ENCODE data around the gene FILIP1.

FILIP1 gene

DNA sequence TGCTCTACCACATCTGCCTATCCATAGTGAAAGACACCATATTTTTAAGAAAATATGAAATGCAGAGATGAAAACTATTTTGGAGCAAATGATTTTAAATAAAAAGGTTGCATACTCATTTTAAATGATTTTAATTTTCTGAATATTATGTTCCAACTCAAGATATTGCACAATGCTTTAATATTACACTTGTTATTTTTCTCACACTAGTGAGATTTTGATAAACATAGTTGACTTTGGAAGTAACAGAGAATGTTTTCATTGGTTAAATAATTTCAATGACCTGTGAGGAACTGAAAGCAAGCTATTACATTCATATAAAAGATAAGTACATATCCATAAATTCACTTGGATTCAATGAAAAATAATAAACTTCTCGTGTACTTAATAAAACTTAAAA, 201.9 kb downstream of the FILIP1 start:
- DNase-seq (ENCODE audit: low read depth, low spot score) = no peak

DNA sequence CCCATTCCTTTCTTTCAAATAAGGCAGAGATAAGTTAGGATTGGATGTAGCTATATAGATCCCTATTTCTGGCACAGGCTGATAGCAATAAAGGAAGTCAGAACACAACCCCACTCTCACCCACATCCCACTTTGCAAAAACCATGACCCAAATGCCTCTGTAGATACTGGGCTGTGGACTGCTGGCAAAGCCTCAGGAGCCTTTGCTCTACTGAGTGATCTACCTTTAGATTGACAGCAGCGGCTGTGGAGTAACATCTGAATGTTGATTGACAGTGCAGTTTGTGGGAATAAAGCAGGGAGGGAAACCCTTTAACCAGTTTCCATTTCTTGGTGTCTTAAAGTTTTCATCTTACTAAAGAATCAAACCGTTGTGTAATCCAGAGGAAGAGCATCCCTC, 202.3 kb downstream of the FILIP1 start:
- Histone ChIP-seq H3K27me3 (ENCODE audit: insufficient read depth, insufficient read length) (no peaks in the 10 kb centered on the region), H3K9ac (ENCODE audit: insufficient read length, low read depth) (no peak overlapping the region), H3K36me3 (ENCODE audit: insufficient read depth, insufficient read length, low read length) (no peaks in the 10 kb centered on the region), H3K9me3 (ENCODE audit: insufficient read depth, low read length) (no peaks in the 10 kb centered on the region), H3K4me3 (ENCODE audit: insufficient read length, low read depth) (no peak overlapping the region), H3K4me1 (ENCODE audit: insufficient read depth, insufficient read length) (no peaks in the 10 kb centered on the region)
- TF ChIP-seq YY1 (IDR thresholded peaks at IDR 0.05; ENCODE audit: insufficient read depth, insufficient read length) = no peak
- no peak for TF ChIP-seq ZNF274 (IDR thresholded peaks at IDR 0.05; ENCODE audit: low read depth, low read length)
- TF ChIP-seq SUZ12 (IDR thresholded peaks at IDR 0.05; ENCODE audit: extremely low read depth, insufficient read depth, insufficient read length) = no peak
- no peak for DNase-seq (ENCODE audit: low read depth, low spot score)

More for the DNA sequence above, 201.9 kb downstream of the FILIP1 start:
- no peaks in the 10 kb centered on the region for H3K36me3 ChIP-seq (ENCODE audit: insufficient read depth, insufficient read length, low read length)
- no peaks in the 10 kb centered on the region for H3K9me3 ChIP-seq (ENCODE audit: insufficient read depth, low read length)
- TF ChIP-seq ZNF274 (IDR thresholded peaks at IDR 0.05; ENCODE audit: low read depth, low read length) (no peak), YY1 (IDR thresholded peaks at IDR 0.05; ENCODE audit: insufficient read depth, insufficient read length) (no peak), SUZ12 (IDR thresholded peaks at IDR 0.05; ENCODE audit: extremely low read depth, insufficient read depth, insufficient read length) (no peak)
- no peak overlapping the region for H3K9ac ChIP-seq (ENCODE audit: insufficient read length, low read depth)
- H3K4me3 ChIP-seq (ENCODE audit: insufficient read length, low read depth) = no peak overlapping the region
- H3K4me1 ChIP-seq (ENCODE audit: insufficient read depth, insufficient read length) = no peaks in the 10 kb centered on the region
- no peaks in the 10 kb centered on the region for H3K27me3 ChIP-seq (ENCODE audit: insufficient read depth, insufficient read length)

DNA sequence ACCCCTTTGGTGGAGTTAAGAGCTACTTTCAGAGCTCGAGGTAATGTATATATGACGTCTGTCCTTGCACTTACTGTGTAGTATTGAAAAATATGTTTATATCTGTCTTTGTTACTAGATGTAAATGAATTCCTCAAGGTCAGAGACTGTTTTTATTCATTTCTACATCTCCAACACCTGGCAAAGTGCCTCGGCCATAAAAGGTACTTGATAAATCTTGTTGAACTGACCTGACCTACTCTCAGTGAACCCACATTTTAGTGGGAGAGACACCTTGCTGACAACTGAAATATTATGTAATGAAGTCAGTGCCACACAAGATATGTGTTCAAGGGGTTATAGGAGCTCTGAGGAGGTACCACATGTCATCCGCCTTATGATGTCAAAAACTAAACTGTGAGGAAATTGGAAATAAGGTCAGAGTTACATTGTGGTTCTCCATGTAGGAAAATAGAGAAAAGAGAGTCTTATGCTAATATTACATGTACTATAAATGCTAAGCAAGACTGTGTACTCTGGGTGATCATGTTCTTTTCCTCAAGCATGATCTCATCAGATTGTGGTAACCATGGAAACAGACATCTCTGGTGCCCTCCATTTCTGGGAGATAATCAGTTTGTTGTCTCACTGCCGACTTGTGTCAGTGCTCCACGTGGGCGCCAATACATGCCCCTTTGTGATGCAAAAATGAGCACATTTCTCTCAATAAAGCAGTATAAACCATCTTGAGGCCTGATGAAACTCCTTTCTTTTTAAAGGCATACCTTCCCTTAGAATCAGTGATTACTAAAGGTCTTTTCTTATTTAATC, 203.3 kb downstream of the FILIP1 start:
- Histone ChIP-seq H3K4me3 (ENCODE audit: insufficient read length, low read depth) (no peak overlapping the region), H3K9me3 (ENCODE audit: insufficient read depth, low read length) (no peaks in the 10 kb centered on the region), H3K27me3 (ENCODE audit: insufficient read depth, insufficient read length) (no peaks in the 10 kb centered on the region), H3K36me3 (ENCODE audit: insufficient read depth, insufficient read length, low read length) (no peaks in the 10 kb centered on the region), H3K9ac (ENCODE audit: insufficient read length, low read depth) (no peak overlapping the region), H3K4me1 (ENCODE audit: insufficient read depth, insufficient read length) (no peaks in the 10 kb centered on the region)
- TF ChIP-seq YY1 (IDR thresholded peaks at IDR 0.05; ENCODE audit: insufficient read depth, insufficient read length) = no peak
- TF ChIP-seq SUZ12 (IDR thresholded peaks at IDR 0.05; ENCODE audit: extremely low read depth, insufficient read depth, insufficient read length) = no peak
- no peak for TF ChIP-seq ZNF274 (IDR thresholded peaks at IDR 0.05; ENCODE audit: low read depth, low read length)
- DNase-seq (ENCODE audit: low read depth, low spot score) = no peak

DNA sequence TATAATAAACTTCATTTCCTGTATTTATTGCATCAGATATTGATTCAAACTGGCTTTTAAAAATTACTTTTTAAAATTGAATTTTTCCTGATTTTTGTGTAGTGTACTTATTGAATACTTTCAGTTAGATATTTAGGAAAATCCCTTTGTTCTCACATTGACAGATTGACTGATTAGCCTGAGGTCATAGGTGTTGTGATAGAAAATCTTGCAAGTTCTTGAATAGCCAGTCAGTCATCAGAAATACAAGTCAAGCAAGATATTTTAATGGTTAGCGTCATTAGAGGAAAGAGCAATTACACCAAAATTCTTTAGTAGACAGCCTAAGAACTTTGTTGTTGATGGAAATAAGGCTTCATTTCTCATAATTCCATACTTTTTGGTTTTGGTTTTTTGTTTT, 205.6 kb downstream of the FILIP1 start:
- H3K4me3 ChIP-seq (ENCODE audit: insufficient read length, low read depth) = no peak overlapping the region
- no peak for TF ChIP-seq SUZ12 (IDR thresholded peaks at IDR 0.05; ENCODE audit: extremely low read depth, insufficient read depth, insufficient read length)
- no peak for TF ChIP-seq ZNF274 (IDR thresholded peaks at IDR 0.05; ENCODE audit: low read depth, low read length)
- no peak for TF ChIP-seq YY1 (IDR thresholded peaks at IDR 0.05; ENCODE audit: insufficient read depth, insufficient read length)
- H3K9ac ChIP-seq (ENCODE audit: insufficient read length, low read depth) = no peak overlapping the region
- H3K27me3 ChIP-seq (ENCODE audit: insufficient read depth, insufficient read length) = no peaks in the 10 kb centered on the region
- no peaks in the 10 kb centered on the region for H3K4me1 ChIP-seq (ENCODE audit: insufficient read depth, insufficient read length)
- no peak for DNase-seq (ENCODE audit: low read depth, low spot score)
- no peaks in the 10 kb centered on the region for H3K9me3 ChIP-seq (ENCODE audit: insufficient read depth, low read length)
- no peaks in the 10 kb centered on the region for H3K36me3 ChIP-seq (ENCODE audit: insufficient read depth, insufficient read length, low read length)

DNA sequence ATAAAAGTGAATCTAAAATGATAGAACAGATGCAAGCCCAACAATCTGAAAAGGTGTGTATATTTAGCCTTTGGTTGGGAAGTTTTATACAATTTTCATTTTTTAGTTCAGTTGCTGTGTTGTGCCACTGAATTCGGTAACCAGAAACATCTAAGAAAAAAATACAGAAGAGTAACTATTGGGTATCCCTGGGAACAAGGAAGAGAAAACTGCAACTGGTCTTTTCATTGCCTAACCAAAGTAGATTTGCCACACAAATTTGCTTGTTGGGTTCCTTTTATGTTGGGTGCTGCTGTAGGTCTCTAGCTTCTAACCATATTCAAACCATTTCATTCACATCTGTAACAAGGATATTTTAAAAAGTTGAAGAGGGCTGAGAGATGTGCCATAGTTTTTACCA, 206.2 kb downstream of the FILIP1 start:
- H3K36me3 ChIP-seq (ENCODE audit: insufficient read depth, insufficient read length, low read length) = no peaks in the 10 kb centered on the region
- no peak for DNase-seq (ENCODE audit: low read depth, low spot score)
- H3K4me1 ChIP-seq (ENCODE audit: insufficient read depth, insufficient read length) = no peaks in the 10 kb centered on the region
- no peak for TF ChIP-seq YY1 (IDR thresholded peaks at IDR 0.05; ENCODE audit: insufficient read depth, insufficient read length)
- TF ChIP-seq SUZ12 (IDR thresholded peaks at IDR 0.05; ENCODE audit: extremely low read depth, insufficient read depth, insufficient read length) = no peak
- no peak for TF ChIP-seq ZNF274 (IDR thresholded peaks at IDR 0.05; ENCODE audit: low read depth, low read length)
- H3K4me3 ChIP-seq (ENCODE audit: insufficient read length, low read depth) = no peak overlapping the region
- H3K9ac ChIP-seq (ENCODE audit: insufficient read length, low read depth) = no peak overlapping the region
- no peaks in the 10 kb centered on the region for H3K27me3 ChIP-seq (ENCODE audit: insufficient read depth, insufficient read length)
- no peaks in the 10 kb centered on the region for H3K9me3 ChIP-seq (ENCODE audit: insufficient read depth, low read length)

DNA sequence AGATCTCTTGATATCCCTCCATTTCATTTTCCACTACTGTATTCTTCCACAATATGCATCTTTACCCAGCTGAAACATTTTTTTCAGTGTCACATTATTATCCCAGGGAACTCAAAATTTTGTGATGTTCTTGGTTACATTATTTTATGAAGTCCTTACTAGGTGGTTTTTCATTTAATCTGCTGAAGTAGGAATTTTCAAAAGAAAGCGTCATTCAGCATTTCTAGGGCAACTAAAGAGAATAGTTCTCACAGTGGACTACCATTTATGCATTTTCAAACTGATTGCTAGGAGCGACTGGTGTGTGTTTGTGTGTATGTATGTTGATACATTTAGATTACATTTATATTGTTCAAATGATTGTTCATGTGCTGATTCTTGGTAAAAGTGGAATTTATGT, 206.6 kb downstream of the FILIP1 start:
- no peaks in the 10 kb centered on the region for H3K36me3 ChIP-seq (ENCODE audit: insufficient read depth, insufficient read length, low read length)
- H3K9me3 ChIP-seq (ENCODE audit: insufficient read depth, low read length) = no peaks in the 10 kb centered on the region
- H3K4me1 ChIP-seq (ENCODE audit: insufficient read depth, insufficient read length) = no peaks in the 10 kb centered on the region
- no peaks in the 10 kb centered on the region for H3K27me3 ChIP-seq (ENCODE audit: insufficient read depth, insufficient read length)
- H3K4me3 ChIP-seq (ENCODE audit: insufficient read length, low read depth) = no peak overlapping the region
- TF ChIP-seq YY1 (IDR thresholded peaks at IDR 0.05; ENCODE audit: insufficient read depth, insufficient read length) (no peak), ZNF274 (IDR thresholded peaks at IDR 0.05; ENCODE audit: low read depth, low read length) (no peak), SUZ12 (IDR thresholded peaks at IDR 0.05; ENCODE audit: extremely low read depth, insufficient read depth, insufficient read length) (no peak)
- no peak overlapping the region for H3K9ac ChIP-seq (ENCODE audit: insufficient read length, low read depth)
- DNase-seq (ENCODE audit: low read depth, low spot score) = no peak

DNA sequence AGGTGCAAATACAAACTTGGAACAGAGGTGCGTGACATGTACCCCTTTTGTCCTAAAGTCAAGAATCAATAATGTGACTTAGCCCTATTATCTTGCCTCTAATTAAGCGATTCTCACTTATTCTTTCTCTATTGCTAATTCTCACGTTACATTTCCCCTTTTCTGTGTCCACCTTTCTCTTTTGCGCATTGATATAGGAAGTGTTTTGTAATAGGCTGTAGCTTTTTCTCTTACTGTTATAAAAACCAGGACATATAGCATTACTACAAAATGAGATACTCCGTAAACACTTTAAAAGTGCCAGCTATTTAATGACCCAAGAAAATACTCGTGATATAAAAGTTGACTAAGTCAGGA, 208.3 kb downstream of the FILIP1 start:
- DNase-seq (ENCODE audit: low read depth, low spot score) = no peak
- TF ChIP-seq SUZ12 (IDR thresholded peaks at IDR 0.05; ENCODE audit: extremely low read depth, insufficient read depth, insufficient read length) (no peak), YY1 (IDR thresholded peaks at IDR 0.05; ENCODE audit: insufficient read depth, insufficient read length) (no peak), ZNF274 (IDR thresholded peaks at IDR 0.05; ENCODE audit: low read depth, low read length) (no peak)
- no peaks in the 10 kb centered on the region for H3K36me3 ChIP-seq (ENCODE audit: insufficient read depth, insufficient read length, low read length)

More for the DNA sequence above, 208.3 kb downstream of the FILIP1 start:
- peak overlapping the region; percentile 43 for H3K9ac ChIP-seq (ENCODE audit: insufficient read length, low read depth)
- H3K4me3 ChIP-seq (ENCODE audit: insufficient read length, low read depth) = peak overlapping the region; percentile 51
- H3K4me1 ChIP-seq (ENCODE audit: insufficient read depth, insufficient read length) = no peaks in the 10 kb centered on the region
- no peaks in the 10 kb centered on the region for H3K27me3 ChIP-seq (ENCODE audit: insufficient read depth, insufficient read length)
- no peaks in the 10 kb centered on the region for H3K9me3 ChIP-seq (ENCODE audit: insufficient read depth, low read length)
